Measurements from ENCODE around the gene SLC46A1.

- TF ChIP-seq PPARA (CRISPR knock-in tag; IDR thresholded peaks at IDR 0.05; ENCODE audit: borderline replicate concordance) = no peak
- TF ChIP-seq, protein P1, sequence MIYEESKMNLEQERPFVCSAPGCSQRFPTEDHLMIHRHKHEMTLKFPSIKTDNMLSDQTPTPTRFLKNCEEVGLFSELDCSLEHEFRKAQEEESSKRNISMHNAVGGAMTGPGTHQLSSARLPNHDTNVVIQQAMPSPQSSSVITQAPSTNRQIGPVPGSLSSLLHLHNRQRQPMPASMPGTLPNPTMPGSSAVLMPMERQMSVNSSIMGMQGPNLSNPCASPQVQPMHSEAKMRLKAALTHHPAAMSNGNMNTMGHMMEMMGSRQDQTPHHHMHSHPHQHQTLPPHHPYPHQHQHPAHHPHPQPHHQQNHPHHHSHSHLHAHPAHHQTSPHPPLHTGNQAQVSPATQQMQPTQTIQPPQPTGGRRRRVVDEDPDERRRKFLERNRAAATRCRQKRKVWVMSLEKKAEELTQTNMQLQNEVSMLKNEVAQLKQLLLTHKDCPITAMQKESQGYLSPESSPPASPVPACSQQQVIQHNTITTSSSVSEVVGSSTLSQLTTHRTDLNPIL (CRISPR knock-in tag; IDR thresholded peaks at IDR 0.05; ENCODE audit: low read depth) = 0 out of 2 replicates have a peak, but pooled peaks have one; percentile 27
Observed at GRCh38 chr17:28379814-28380801, 25.9 kb downstream of the SLC46A1 start.

Measured in SK-N-SH treated with all-trans-retinoic acid at 6 μM for 48 hours (cell line).